WERI-Rb-1 (cell line): ENCODE data around the gene STAB2.

ENCODE experiments used
- DNase-seq: peaks from one replicate; pipeline ENCODE4 v3.0.0-alpha.2; 2020
- H3K27ac ChIP-seq: fragments of 250-450 bp; sonication (Bioruptor Pico); 2 replicates; pipeline ENCODE4 v1.5.1; 2020; ENCODE audit warnings: mild to moderate bottlenecking, moderate library complexity
- H3K27me3 ChIP-seq: fragments of 250-450 bp; sonication (Bioruptor Pico); 2 replicates; pipeline ENCODE4 v1.5.1; 2021; ENCODE audit warnings: mild to moderate bottlenecking, low read depth, moderate library complexity; ENCODE audit not compliant: insufficient read depth, severe bottlenecking
- H3K36me3 ChIP-seq: fragments of 250-450 bp; sonication (Bioruptor Pico); 2 replicates; pipeline ENCODE4 v1.5.1; 2020; ENCODE audit warnings: mild to moderate bottlenecking, moderate library complexity
- H3K4me3 ChIP-seq: 2 replicates; pipeline ENCODE4 v1.5.1; 2011; ENCODE audit warnings: low read depth, mild to moderate bottlenecking, control low read depth, low read length
- H3K9me3 ChIP-seq: fragments of 250-450 bp; sonication (Bioruptor Pico); 2 replicates; pipeline ENCODE4 v1.5.1; 2021; ENCODE audit warnings: mild to moderate bottlenecking, moderate library complexity; ENCODE audit not compliant: severe bottlenecking
- TF ChIP-seq, protein P1 (sequence below): IDR thresholded peaks from 2 replicates; pipeline ENCODE4 v1.5.1; 2011; ENCODE audit warnings: low read depth, mild to moderate bottlenecking, control low read depth, inconsistent platforms, low read length

STAB2 gene

DNA sequence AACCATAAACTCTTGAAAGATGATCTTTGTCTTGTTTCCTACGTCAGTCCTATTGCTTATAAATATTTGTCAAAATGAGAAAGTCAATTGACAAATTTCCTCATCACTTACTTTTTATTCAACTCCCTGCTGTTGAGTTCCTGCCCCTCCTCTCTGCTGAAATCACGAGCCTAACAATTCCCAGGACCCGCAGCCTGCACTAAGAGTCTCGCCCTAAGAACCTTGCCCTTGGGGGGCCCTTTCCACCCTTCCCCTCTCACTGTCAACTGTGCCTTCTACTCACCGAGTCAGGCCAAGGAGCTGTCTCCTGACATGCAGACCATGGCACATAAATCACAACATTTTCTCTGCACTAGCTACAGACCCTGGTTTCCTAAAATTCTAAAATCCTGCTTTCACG is 99.0 kb downstream of the STAB2 start:
- Histone ChIP-seq H3K4me3 (no peak overlapping the region), H3K36me3 (no peaks in the 10 kb centered on the region), H3K27ac (no peak overlapping the region), H3K9me3 (no peaks in the 10 kb centered on the region), H3K27me3 (no peaks in the 10 kb centered on the region)
- no peak for DNase-seq
- TF ChIP-seq, protein P1, sequence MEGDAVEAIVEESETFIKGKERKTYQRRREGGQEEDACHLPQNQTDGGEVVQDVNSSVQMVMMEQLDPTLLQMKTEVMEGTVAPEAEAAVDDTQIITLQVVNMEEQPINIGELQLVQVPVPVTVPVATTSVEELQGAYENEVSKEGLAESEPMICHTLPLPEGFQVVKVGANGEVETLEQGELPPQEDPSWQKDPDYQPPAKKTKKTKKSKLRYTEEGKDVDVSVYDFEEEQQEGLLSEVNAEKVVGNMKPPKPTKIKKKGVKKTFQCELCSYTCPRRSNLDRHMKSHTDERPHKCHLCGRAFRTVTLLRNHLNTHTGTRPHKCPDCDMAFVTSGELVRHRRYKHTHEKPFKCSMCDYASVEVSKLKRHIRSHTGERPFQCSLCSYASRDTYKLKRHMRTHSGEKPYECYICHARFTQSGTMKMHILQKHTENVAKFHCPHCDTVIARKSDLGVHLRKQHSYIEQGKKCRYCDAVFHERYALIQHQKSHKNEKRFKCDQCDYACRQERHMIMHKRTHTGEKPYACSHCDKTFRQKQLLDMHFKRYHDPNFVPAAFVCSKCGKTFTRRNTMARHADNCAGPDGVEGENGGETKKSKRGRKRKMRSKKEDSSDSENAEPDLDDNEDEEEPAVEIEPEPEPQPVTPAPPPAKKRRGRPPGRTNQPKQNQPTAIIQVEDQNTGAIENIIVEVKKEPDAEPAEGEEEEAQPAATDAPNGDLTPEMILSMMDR = no peak

DNA sequence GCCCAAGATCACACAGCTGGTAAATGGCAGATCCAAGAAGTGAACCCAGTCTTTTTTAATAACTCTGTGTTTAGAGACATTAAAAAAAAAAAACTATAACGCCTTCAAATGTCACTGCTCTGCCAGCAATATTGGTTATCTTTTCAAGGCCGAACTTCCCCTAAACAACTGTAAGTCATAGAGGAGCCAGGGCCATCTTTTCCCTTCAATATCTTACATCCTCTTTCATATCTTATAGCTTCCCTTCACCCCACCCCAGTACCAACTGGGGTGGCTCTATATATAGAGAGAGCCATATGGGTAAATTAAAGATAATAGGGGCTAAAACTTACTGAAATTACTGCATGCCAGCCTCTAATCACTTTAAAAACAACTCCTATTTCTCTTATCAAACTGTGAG is 100.2 kb downstream of the STAB2 start:
- Histone ChIP-seq H3K27me3 (no peaks in the 10 kb centered on the region), H3K4me3 (no peak overlapping the region), H3K36me3 (no peaks in the 10 kb centered on the region), H3K9me3 (no peaks in the 10 kb centered on the region), H3K27ac (no peak overlapping the region)
- no peak for DNase-seq
- TF ChIP-seq, protein P1 = no peak

DNA sequence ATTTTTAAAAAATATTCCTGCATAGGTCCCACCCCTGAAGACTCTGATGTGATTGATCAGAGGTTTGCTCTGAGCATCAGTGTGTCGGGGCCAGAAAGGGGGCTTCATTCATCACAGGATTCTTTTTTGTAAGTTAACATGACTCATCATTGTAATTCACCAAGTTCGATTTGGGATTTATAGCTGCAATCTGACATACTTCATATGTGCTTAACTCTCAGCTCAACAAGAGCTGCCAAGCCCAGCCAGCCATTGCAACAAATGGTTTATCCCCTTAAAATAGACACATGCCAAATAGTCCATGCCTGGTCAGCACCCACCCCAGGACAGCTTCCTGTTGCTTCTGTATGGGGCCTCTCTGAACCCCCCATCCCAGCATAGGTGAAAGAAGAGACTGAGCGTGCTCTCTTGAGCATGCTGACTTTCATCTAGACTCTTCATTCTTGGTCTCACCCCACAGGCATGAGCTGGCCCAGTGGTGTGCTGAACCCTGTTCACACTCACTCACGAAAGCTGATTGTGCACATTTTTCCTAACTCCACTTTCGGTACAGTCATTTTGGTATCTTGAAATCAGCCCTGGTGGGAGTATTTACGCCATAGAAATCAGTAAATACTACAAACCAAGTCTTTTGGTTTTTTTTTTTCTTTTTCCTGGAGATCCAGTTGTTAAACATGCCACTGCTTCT is 101.4 kb downstream of the STAB2 start:
- DNase-seq = no peak
- Histone ChIP-seq H3K27me3 (no peaks in the 10 kb centered on the region), H3K27ac (no peak overlapping the region), H3K36me3 (no peaks in the 10 kb centered on the region), H3K4me3 (no peak overlapping the region), H3K9me3 (no peaks in the 10 kb centered on the region)
- TF ChIP-seq, protein P1 = no peak

DNA sequence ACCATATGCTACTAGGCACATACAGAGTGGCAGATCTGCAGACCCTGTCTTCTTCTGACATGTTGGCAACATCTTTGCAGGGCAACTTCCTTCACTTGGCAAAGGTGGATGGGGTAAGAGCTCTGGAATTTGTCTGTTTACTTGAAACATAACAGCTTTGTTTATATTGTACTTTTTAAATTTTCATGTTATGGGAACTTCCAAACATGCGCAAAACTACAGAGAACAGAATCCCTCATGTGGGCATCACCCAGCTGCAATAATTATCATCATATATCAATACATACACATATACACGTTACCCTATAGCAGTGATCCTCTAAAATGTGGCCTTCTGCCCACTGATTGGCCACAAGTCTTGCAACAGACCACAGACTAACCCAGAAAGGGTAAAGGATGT is 103.4 kb downstream of the STAB2 start:
- no peak for DNase-seq
- H3K4me3 ChIP-seq = no peak overlapping the region
- no peak overlapping the region for H3K27ac ChIP-seq
- H3K36me3 ChIP-seq = no peaks in the 10 kb centered on the region
- no peaks in the 10 kb centered on the region for H3K27me3 ChIP-seq
- TF ChIP-seq, protein P1 = no peak
- no peaks in the 10 kb centered on the region for H3K9me3 ChIP-seq

DNA sequence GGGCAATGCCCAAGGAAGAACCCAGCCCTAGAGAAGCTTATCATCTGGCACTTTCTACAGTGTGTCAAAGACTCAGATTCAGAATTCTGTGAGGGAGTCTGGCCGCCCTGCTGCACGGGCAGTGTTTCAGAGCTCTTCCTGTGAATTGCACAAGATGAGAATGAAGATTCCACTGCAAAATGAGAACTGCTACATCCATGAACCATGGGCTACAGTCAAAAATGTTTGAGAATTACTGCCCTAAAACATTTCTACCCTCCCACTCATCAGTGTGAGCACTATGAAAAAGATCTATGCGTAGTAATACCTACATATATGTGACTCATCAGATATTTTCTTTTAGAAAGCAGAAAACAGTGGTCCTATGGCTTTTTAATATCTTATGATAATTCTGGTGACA is 104.0 kb downstream of the STAB2 start:
- Histone ChIP-seq H3K9me3 (no peaks in the 10 kb centered on the region), H3K36me3 (no peaks in the 10 kb centered on the region), H3K27ac (no peak overlapping the region), H3K27me3 (no peaks in the 10 kb centered on the region), H3K4me3 (no peak overlapping the region)
- TF ChIP-seq, protein P1 = no peak
- DNase-seq = no peak

DNA sequence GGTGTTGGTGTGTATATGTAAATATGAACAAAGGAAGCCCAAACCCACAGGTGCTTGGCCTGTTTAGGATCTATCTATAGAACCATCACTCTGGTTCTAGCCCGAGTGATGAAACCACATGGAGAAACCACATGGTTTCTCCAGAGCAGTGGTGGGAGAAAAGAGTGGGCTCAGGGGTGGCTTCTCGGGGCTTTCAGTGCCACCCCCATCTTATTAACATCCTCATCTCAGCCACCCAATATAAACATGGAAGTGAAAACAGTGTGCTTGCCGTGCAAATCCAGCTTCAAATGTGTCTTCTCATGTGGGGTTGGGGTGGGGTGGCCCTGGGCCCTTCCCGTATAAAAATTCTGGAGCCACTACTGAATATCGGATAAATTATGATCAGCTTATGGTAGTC is 109.0 kb downstream of the STAB2 start:
- Histone ChIP-seq H3K27me3 (no peaks in the 10 kb centered on the region), H3K4me3 (no peak overlapping the region), H3K27ac (no peak overlapping the region), H3K9me3 (no peaks in the 10 kb centered on the region), H3K36me3 (no peaks in the 10 kb centered on the region)
- DNase-seq = no peak
- TF ChIP-seq, protein P1 = no peak
